SK-N-SH treated with all-trans-retinoic acid at 6 μM for 48 hours (cell line): ENCODE results near the gene ZNRF2.

ENCODE experiments used
- ATAC-seq: fragments of 200-7000 bp; cut with Tn5 transposase; 3 replicates; pipeline ENCODE4 v1.9.1; 2020; ENCODE audit warnings: mild to moderate bottlenecking, moderate library complexity
- ARNTL ChIP-seq: fragments of 450-650 bp; formaldehyde crosslinking; IDR thresholded peaks from 2 replicates; pipeline ENCODE4 v1.5.0; 2020; ENCODE audit warnings: low read depth, mild to moderate bottlenecking, moderate library complexity, borderline replicate concordance
- BACH2 ChIP-seq: fragments of 250-450 bp; sonication (Bioruptor Pico); IDR thresholded peaks from 2 replicates; pipeline ENCODE4 v1.9.0; 2021; ENCODE audit warnings: mild to moderate bottlenecking, borderline replicate concordance
- ESRRG ChIP-seq: fragments of 250-450 bp; sonication (Bioruptor Pico); IDR thresholded peaks from 2 replicates; pipeline ENCODE4 v1.6.1; 2021; ENCODE audit warnings: mild to moderate bottlenecking
- GLIS3 ChIP-seq: fragments of 250-450 bp; sonication (Bioruptor Pico); IDR thresholded peaks from 2 replicates; pipeline ENCODE4 v1.5.0; 2020; ENCODE audit warnings: mild to moderate bottlenecking, moderate library complexity
- ISL1 ChIP-seq: fragments of 250-450 bp; sonication (Bioruptor Pico); IDR thresholded peaks from 2 replicates; pipeline ENCODE4 v2.1.2; 2022; ENCODE audit warnings: mild to moderate bottlenecking, moderate library complexity
- OSR1 ChIP-seq: fragments of 250-450 bp; sonication (Bioruptor Pico); IDR thresholded peaks from 2 replicates; pipeline ENCODE4 v1.8.0; 2022; ENCODE audit warnings: moderate library complexity, mild to moderate bottlenecking, inconsistent platforms
- PPARA ChIP-seq: fragments of 250-450 bp; sonication (Bioruptor Pico); IDR thresholded peaks from 2 replicates; pipeline ENCODE4 v1.5.0; 2020; ENCODE audit warnings: mild to moderate bottlenecking, borderline replicate concordance
- RARB ChIP-seq: fragments of 250-450 bp; sonication (Bioruptor Pico); IDR thresholded peaks from 2 replicates; pipeline ENCODE4 v1.8.0; 2021; ENCODE audit warnings: mild to moderate bottlenecking, moderate library complexity
- SNAI2 ChIP-seq: fragments of 250-450 bp; sonication (Bioruptor Pico); IDR thresholded peaks from 2 replicates; pipeline ENCODE4 v1.5.0; 2020; ENCODE audit warnings: mild to moderate bottlenecking, moderate library complexity
- TCF4 ChIP-seq: fragments of 250-450 bp; sonication (Bioruptor Pico); IDR thresholded peaks from 2 replicates; pipeline ENCODE4 v1.8.0; 2021; ENCODE audit warnings: mild to moderate bottlenecking, moderate library complexity, borderline replicate concordance
- ZC3H10 ChIP-seq: fragments of 250-450 bp; sonication (Bioruptor Pico); IDR thresholded peaks from 2 replicates; pipeline ENCODE4 v1.5.1; 2021; ENCODE audit warnings: mild to moderate bottlenecking, moderate library complexity
- ZFP3 ChIP-seq: fragments of 250-450 bp; sonication (Bioruptor Pico); IDR thresholded peaks from 2 replicates; pipeline ENCODE4 v1.5.0; 2020; ENCODE audit warnings: mild to moderate bottlenecking, moderate library complexity
- ZFP30 ChIP-seq: fragments of 450-650 bp; formaldehyde crosslinking; IDR thresholded peaks from 2 replicates; pipeline ENCODE4 v1.5.0; 2022; ENCODE audit warnings: mild to moderate bottlenecking, moderate library complexity
- ZNF565 ChIP-seq: fragments of 450-650 bp; formaldehyde crosslinking; conservative IDR thresholded peaks from 2 replicates; pipeline ENCODE4 v1.5.0; 2020; ENCODE audit warnings: low read depth, mild to moderate bottlenecking, moderate library complexity
- ZNF70 ChIP-seq: fragments of 450-650 bp; formaldehyde crosslinking; IDR thresholded peaks from 2 replicates; pipeline ENCODE4 v1.5.0; 2020; ENCODE audit warnings: mild to moderate bottlenecking, moderate library complexity
- ZNF8 ChIP-seq: fragments of 450-650 bp; formaldehyde crosslinking; IDR thresholded peaks from 2 replicates; pipeline ENCODE4 v1.5.0; 2020; ENCODE audit warnings: mild to moderate bottlenecking, moderate library complexity
- TF ChIP-seq, protein P1 (sequence below): fragments of 250-450 bp; sonication (Bioruptor Pico); IDR thresholded peaks from 2 replicates; pipeline ENCODE4 v1.8.0; 2020; ENCODE audit warnings: mild to moderate bottlenecking, moderate library complexity, borderline replicate concordance
- TF ChIP-seq, protein P2 (sequence below): fragments of 250-450 bp; sonication (Bioruptor Pico); IDR thresholded peaks from 2 replicates; pipeline ENCODE4 v1.5.1; 2021; ENCODE audit warnings: mild to moderate bottlenecking, moderate library complexity
- TF ChIP-seq, protein P3 (sequence below): fragments of 250-450 bp; sonication (Bioruptor Pico); IDR thresholded peaks from 2 replicates; pipeline ENCODE4 v1.8.0; 2021; ENCODE audit warnings: low read depth, mild to moderate bottlenecking, moderate library complexity, borderline replicate concordance
- TF ChIP-seq, protein P4 (sequence below): fragments of 250-450 bp; sonication (Bioruptor Pico); IDR thresholded peaks from 2 replicates; pipeline ENCODE4 v1.5.1; 2020; ENCODE audit warnings: low read depth, mild to moderate bottlenecking, moderate library complexity

ZNRF2 gene

DNA sequence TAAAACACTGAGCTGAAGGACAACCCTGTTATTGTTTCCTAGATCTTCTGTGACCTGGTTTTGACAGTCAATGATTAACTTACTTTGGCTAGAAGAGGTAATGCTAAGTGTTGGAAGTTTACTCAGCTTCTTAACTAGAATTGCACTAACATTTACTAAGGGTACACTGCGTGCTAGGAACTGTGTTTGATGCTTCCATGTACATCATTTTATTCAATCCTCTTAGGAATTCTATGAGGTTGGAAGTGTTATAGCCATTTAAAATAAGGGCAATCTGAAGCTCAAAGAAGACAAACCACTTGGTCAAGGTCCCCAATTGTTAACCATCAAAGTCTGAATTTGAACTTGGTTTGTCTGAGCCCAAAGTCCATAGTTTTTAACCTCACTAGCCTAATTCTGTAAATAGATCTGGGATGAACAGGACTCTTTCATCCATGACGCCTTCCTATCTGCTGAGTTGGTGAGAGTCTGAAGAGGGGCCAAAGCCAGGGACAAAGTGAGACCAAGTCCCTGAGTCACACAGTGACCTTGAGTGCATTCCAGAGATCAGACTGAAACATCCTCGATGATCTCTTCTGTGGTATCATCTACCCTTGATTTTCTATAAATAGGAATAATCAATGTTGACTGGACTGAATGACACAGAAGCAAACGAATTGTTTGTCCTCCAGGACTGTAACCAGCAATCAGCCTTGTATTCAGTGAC is 29.2 kb upstream of the ZNRF2 start:
- no peak for ATAC-seq
- TF ChIP-seq ZFP3 (CRISPR knock-in tag) (no peak), BACH2 (no peak), ZNF8 (CRISPR knock-in tag) (no peak), SNAI2 (CRISPR knock-in tag) (no peak), GLIS3 (CRISPR knock-in tag) (no peak), ZFP30 (CRISPR knock-in tag) (no peak)
- TF ChIP-seq, protein P1, sequence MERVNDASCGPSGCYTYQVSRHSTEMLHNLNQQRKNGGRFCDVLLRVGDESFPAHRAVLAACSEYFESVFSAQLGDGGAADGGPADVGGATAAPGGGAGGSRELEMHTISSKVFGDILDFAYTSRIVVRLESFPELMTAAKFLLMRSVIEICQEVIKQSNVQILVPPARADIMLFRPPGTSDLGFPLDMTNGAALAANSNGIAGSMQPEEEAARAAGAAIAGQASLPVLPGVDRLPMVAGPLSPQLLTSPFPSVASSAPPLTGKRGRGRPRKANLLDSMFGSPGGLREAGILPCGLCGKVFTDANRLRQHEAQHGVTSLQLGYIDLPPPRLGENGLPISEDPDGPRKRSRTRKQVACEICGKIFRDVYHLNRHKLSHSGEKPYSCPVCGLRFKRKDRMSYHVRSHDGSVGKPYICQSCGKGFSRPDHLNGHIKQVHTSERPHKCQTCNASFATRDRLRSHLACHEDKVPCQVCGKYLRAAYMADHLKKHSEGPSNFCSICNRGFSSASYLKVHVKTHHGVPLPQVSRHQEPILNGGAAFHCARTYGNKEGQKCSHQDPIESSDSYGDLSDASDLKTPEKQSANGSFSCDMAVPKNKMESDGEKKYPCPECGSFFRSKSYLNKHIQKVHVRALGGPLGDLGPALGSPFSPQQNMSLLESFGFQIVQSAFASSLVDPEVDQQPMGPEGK (CRISPR knock-in tag): no peak
- TF ChIP-seq, protein P2, sequence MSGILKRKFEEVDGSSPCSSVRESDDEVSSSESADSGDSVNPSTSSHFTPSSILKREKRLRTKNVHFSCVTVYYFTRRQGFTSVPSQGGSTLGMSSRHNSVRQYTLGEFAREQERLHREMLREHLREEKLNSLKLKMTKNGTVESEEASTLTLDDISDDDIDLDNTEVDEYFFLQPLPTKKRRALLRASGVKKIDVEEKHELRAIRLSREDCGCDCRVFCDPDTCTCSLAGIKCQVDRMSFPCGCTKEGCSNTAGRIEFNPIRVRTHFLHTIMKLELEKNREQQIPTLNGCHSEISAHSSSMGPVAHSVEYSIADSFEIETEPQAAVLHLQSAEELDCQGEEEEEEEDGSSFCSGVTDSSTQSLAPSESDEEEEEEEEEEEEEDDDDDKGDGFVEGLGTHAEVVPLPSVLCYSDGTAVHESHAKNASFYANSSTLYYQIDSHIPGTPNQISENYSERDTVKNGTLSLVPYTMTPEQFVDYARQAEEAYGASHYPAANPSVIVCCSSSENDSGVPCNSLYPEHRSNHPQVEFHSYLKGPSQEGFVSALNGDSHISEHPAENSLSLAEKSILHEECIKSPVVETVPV (CRISPR knock-in tag): no peak
- TF ChIP-seq, protein P3, sequence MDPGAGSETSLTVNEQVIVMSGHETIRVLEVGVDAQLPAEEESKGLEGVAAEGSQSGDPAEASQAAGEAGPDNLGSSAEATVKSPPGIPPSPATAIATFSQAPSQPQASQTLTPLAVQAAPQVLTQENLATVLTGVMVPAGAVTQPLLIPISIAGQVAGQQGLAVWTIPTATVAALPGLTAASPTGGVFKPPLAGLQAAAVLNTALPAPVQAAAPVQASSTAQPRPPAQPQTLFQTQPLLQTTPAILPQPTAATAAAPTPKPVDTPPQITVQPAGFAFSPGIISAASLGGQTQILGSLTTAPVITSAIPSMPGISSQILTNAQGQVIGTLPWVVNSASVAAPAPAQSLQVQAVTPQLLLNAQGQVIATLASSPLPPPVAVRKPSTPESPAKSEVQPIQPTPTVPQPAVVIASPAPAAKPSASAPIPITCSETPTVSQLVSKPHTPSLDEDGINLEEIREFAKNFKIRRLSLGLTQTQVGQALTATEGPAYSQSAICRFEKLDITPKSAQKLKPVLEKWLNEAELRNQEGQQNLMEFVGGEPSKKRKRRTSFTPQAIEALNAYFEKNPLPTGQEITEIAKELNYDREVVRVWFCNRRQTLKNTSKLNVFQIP (CRISPR knock-in tag): no peak
- TF ChIP-seq, all 23 proteins: peak for 0

DNA sequence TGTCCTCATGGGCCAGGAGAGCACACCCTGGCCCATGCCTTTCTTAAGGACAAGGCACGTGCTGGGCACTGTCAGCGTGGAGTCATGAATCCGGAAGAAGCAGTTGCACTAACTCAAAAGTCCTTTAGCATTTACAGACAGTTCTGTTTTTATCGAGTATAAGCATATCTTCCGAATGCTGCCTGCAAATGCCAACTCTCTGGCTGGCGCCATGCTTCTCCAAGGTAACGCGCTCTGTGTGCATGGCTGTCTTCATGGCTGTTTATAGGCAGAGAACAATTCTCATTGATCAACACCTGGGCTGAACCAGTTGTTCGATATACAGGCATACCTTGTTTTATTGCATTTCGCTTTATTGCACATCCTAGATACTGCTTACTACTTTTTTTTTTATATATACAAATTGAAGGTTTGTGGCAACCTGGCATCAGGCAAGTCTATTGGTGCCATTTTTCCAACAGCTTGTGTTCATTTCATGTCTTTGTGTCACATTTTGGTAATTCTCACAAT is 28.0 kb upstream of the ZNRF2 start:
- TF ChIP-seq ZNF70 (CRISPR knock-in tag): no peak
- TF ChIP-seq SNAI2 (CRISPR knock-in tag): no peak
- TF ChIP-seq, protein P3 (CRISPR knock-in tag): no peak
- no peak for TF ChIP-seq ESRRG (CRISPR knock-in tag)
- TF ChIP-seq, protein P1 (CRISPR knock-in tag): no peak
- TF ChIP-seq ZNF8 (CRISPR knock-in tag): no peak
- TF ChIP-seq OSR1: no peak
- TF ChIP-seq BACH2: no peak
- TF ChIP-seq ZNF565 (CRISPR knock-in tag): no peak
- TF ChIP-seq TCF4 (CRISPR knock-in tag): no peak
- no peak for TF ChIP-seq ZC3H10 (CRISPR knock-in tag)
- TF ChIP-seq PPARA: no peak
- TF ChIP-seq, protein P4, sequence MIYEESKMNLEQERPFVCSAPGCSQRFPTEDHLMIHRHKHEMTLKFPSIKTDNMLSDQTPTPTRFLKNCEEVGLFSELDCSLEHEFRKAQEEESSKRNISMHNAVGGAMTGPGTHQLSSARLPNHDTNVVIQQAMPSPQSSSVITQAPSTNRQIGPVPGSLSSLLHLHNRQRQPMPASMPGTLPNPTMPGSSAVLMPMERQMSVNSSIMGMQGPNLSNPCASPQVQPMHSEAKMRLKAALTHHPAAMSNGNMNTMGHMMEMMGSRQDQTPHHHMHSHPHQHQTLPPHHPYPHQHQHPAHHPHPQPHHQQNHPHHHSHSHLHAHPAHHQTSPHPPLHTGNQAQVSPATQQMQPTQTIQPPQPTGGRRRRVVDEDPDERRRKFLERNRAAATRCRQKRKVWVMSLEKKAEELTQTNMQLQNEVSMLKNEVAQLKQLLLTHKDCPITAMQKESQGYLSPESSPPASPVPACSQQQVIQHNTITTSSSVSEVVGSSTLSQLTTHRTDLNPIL (CRISPR knock-in tag): no peak
- no peak for TF ChIP-seq RARB (CRISPR knock-in tag)
- no peak for TF ChIP-seq ARNTL (CRISPR knock-in tag)
- TF ChIP-seq GLIS3 (CRISPR knock-in tag): no peak
- TF ChIP-seq, protein P2 (CRISPR knock-in tag): no peak
- no peak for TF ChIP-seq ZFP3 (CRISPR knock-in tag)
- no peak for TF ChIP-seq ISL1
- no peak for ATAC-seq
